ENCODE measurements around the gene CCDC159. TPM values are rescaled to one million over a fixed set of nuclear protein-coding genes. Genes with fewer than 3 reads are reported as not detected.

The CCDC159 gene
- total RNA-seq, 1 experiment from 2014 or later = 6.8 TPM

DNA sequence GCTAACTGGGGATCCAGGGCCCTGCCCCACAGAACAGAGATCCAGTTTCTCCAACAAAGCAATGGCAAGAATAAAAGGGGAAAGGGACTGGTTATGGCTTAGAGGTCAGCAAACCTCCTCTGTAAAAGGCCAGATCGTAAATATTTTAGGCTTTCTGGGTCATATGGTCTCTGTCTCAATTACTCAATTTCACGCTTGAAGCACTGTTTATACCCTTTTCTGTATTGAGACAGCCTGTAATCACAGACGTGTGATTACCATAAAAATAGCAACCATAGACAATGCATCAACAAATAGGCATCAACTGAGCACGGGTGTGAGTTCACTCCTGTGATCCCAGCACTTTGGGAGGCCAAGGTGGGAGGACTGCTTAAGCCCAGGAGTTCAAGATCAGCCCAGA is 16.2 kb upstream of the CCDC159 start:
- ChIA-PET POLR2A (no interaction called here), CTCF (no interaction called here)
- Mint-ChIP-seq H3K4me3 (no peak overlapping the region), H3K27ac (peak overlapping the region; percentile 68; the same call in 1 of the 2 replicates), H3K9me3 (no peaks in the 10 kb centered on the region), H3K36me3 (peaks cover 9% of the 10 kb centered on the region), H3K4me1 (no peaks in the 10 kb centered on the region), H3K27me3 (ENCODE audit: low read depth) (no peaks in the 10 kb centered on the region)
- DNase-seq (ENCODE audit: low spot score) = no peak
- TF ChIP-seq RORB (CRISPR knock-in tag; IDR thresholded peaks at IDR 0.05) (no peak), SMAD4 (CRISPR knock-in tag; IDR thresholded peaks at IDR 0.05) (no peak), ESRRA (CRISPR knock-in tag; IDR thresholded peaks at IDR 0.05; ENCODE audit: borderline replicate concordance) (no peak), ZNF263 (CRISPR knock-in tag; IDR thresholded peaks at IDR 0.05; ENCODE audit: low read depth) (no peak), ZNF138 (CRISPR knock-in tag; conservative IDR thresholded peaks at IDR 0.05) (no peak), MYBL2 (CRISPR knock-in tag; IDR thresholded peaks at IDR 0.05) (no peak)
- TF ChIP-seq, protein P1, sequence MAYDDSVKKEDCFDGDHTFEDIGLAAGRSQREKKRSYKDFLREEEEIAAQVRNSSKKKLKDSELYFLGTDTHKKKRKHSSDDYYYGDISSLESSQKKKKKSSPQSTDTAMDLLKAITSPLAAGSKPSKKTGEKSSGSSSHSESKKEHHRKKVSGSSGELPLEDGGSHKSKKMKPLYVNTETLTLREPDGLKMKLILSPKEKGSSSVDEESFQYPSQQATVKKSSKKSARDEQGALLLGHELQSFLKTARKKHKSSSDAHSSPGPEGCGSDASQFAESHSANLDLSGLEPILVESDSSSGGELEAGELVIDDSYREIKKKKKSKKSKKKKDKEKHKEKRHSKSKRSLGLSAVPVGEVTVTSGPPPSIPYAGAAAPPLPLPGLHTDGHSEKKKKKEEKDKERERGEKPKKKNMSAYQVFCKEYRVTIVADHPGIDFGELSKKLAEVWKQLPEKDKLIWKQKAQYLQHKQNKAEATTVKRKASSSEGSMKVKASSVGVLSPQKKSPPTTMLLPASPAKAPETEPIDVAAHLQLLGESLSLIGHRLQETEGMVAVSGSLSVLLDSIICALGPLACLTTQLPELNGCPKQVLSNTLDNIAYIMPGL (CRISPR knock-in tag; IDR thresholded peaks at IDR 0.05) = no peak
- TF ChIP-seq, protein P2, sequence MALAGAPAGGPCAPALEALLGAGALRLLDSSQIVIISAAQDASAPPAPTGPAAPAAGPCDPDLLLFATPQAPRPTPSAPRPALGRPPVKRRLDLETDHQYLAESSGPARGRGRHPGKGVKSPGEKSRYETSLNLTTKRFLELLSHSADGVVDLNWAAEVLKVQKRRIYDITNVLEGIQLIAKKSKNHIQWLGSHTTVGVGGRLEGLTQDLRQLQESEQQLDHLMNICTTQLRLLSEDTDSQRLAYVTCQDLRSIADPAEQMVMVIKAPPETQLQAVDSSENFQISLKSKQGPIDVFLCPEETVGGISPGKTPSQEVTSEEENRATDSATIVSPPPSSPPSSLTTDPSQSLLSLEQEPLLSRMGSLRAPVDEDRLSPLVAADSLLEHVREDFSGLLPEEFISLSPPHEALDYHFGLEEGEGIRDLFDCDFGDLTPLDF (CRISPR knock-in tag; IDR thresholded peaks at IDR 0.05) = no peak
- no peak for ATAC-seq

GRCh38 chr19:11331502-11331901 is 14.8 kb upstream of the CCDC159 start:
- no peak overlapping the region for H3K4me3 Mint-ChIP-seq
- CTCF ChIA-PET = no interaction called here
- no peaks in the 10 kb centered on the region for H3K9me3 Mint-ChIP-seq
- H3K27ac Mint-ChIP-seq = no peak overlapping the region
- TF ChIP-seq ETV6 (CRISPR knock-in tag; IDR thresholded peaks at IDR 0.05) (no peak), RORB (CRISPR knock-in tag; IDR thresholded peaks at IDR 0.05) (no peak)
- peaks cover 21% of the 10 kb centered on the region for H3K36me3 Mint-ChIP-seq
- DNase-seq (ENCODE audit: low spot score) = no peak
- H3K27me3 Mint-ChIP-seq (ENCODE audit: low read depth) = no peaks in the 10 kb centered on the region
- no peaks in the 10 kb centered on the region for H3K4me1 Mint-ChIP-seq
- POLR2A ChIA-PET = no interaction called here
- ATAC-seq = no peak

DNA sequence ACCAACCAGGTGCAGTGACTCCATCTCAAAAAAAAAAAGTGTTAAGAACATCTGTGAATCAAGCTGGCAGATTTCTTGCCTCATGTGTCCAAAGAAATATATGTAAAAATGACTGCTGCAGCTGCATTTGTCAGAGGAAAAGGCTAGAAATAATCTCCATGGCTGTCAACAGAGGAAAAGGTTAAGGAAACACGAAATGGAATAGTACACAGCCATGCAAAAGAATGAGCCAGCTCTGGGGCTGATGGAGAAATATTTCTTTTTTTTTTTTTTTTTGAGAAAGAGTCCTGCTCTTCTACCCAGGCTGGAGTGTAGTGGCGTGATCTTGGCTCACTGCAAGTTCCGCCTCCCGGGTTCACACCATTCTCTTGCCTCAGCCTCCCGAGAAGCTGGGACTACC is 13.5 kb upstream of the CCDC159 start:
- DNase-seq (ENCODE audit: low spot score) = no peak
- Mint-ChIP-seq H3K27me3 (ENCODE audit: low read depth) (no peaks in the 10 kb centered on the region), H3K4me1 (no peaks in the 10 kb centered on the region), H3K36me3 (peaks cover 21% of the 10 kb centered on the region), H3K27ac (no peak overlapping the region), H3K9me3 (no peaks in the 10 kb centered on the region), H3K4me3 (no peak overlapping the region)
- ATAC-seq = no peak
- ChIA-PET POLR2A (no interaction called here), CTCF (no interaction called here)
- TF ChIP-seq SMAD4 (CRISPR knock-in tag; IDR thresholded peaks at IDR 0.05) (no peak), ATF1 (CRISPR knock-in tag; IDR thresholded peaks at IDR 0.05) (no peak), STAT6 (CRISPR knock-in tag; conservative IDR thresholded peaks at IDR 0.05; ENCODE audit: low read depth) (no peak), NFYB (CRISPR knock-in tag; conservative IDR thresholded peaks at IDR 0.05; ENCODE audit: low read depth) (no peak), FOXJ3 (CRISPR knock-in tag; IDR thresholded peaks at IDR 0.05; ENCODE audit: borderline replicate concordance) (no peak), JUN (CRISPR knock-in tag; IDR thresholded peaks at IDR 0.05) (no peak), AFF4 (CRISPR knock-in tag; IDR thresholded peaks at IDR 0.05; ENCODE audit: borderline replicate concordance) (no peak), ZNF423 (CRISPR knock-in tag; IDR thresholded peaks at IDR 0.05) (no peak), ERG (CRISPR knock-in tag; IDR thresholded peaks at IDR 0.05) (no peak), TP53 (CRISPR knock-in tag; IDR thresholded peaks at IDR 0.05) (no peak), SP1 (CRISPR knock-in tag; conservative IDR thresholded peaks at IDR 0.05) (no peak), ZBTB21 (CRISPR knock-in tag; IDR thresholded peaks at IDR 0.05; ENCODE audit: borderline replicate concordance) (no peak)
- TF ChIP-seq, protein P3, sequence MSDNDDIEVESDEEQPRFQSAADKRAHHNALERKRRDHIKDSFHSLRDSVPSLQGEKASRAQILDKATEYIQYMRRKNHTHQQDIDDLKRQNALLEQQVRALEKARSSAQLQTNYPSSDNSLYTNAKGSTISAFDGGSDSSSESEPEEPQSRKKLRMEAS (CRISPR knock-in tag; IDR thresholded peaks at IDR 0.05) = no peak
- TF ChIP-seq, protein P4, sequence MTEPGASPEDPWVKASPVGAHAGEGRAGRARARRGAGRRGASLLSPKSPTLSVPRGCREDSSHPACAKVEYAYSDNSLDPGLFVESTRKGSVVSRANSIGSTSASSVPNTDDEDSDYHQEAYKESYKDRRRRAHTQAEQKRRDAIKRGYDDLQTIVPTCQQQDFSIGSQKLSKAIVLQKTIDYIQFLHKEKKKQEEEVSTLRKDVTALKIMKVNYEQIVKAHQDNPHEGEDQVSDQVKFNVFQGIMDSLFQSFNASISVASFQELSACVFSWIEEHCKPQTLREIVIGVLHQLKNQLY (CRISPR knock-in tag; IDR thresholded peaks at IDR 0.05) = no peak
